ENCODE measurements around the gene CCDC88B.

Gene CCDC88B

GRCh38 chr11:64295760-64296159, 44.2 kb upstream of the CCDC88B start:
- no peak overlapping the region for H3K4me3 ChIP-seq (ENCODE audit: low read depth, low read length)
- no peak for TF ChIP-seq CTCF (IDR thresholded peaks at IDR 0.05; ENCODE audit: low read depth, low read length)

- H3K4me3 ChIP-seq (ENCODE audit: low read depth, low read length): no peak overlapping the region
- no peak for TF ChIP-seq CTCF (IDR thresholded peaks at IDR 0.05; ENCODE audit: low read depth, low read length)
These were observed 43.8 kb upstream of the CCDC88B start for GRCh38 chr11:64296236-64296635.

- no peak overlapping the region for H3K4me3 ChIP-seq (ENCODE audit: low read depth, low read length)
- no peak for TF ChIP-seq CTCF (IDR thresholded peaks at IDR 0.05; ENCODE audit: low read depth, low read length)
These were observed 42.9 kb upstream of the CCDC88B start for GRCh38 chr11:64296830-64297698.

- TF ChIP-seq CTCF (IDR thresholded peaks at IDR 0.05; ENCODE audit: low read depth, low read length): no peak
- no peak overlapping the region for H3K4me3 ChIP-seq (ENCODE audit: low read depth, low read length)
These were observed 42.2 kb upstream of the CCDC88B start for GRCh38 chr11:64297699-64298358.

GRCh38 chr11:64298966-64299846, 40.8 kb upstream of the CCDC88B start:
- TF ChIP-seq CTCF (IDR thresholded peaks at IDR 0.05; ENCODE audit: low read depth, low read length): no peak
- H3K4me3 ChIP-seq (ENCODE audit: low read depth, low read length): no peak overlapping the region

- no peak for TF ChIP-seq CTCF (IDR thresholded peaks at IDR 0.05; ENCODE audit: low read depth, low read length)
- H3K4me3 ChIP-seq (ENCODE audit: low read depth, low read length): peak within 1 kb of the TSS; percentile 23
These were observed 40.0 kb upstream of the CCDC88B start, which contains the start of gene CATSPERZ for GRCh38 chr11:64299847-64300648. CATSPERZ (plus strand) TSS chr11:64300358; CDS start chr11:64300411, 53 bp downstream.
